OCI-LY1 (cell line): ENCODE data around the gene DENND5B.
A peak's percentile ranks its signal among the peaks of the same experiment; 100 is the strongest.

Experiments
- H2AFZ ChIP-seq: fragments of 200-600 bp; sonication (generic), shearing (Covaris generic); 2 replicates; pipeline ENCODE4 v1.6.0; 2014; ENCODE audit warnings: antibody characterized with exemption, mild to moderate bottlenecking, low read length
- H3F3A ChIP-seq: fragments of 200-600 bp; sonication (generic), shearing (Covaris generic); 2 replicates; pipeline ENCODE4 v1.6.0; 2014; ENCODE audit warnings: mild to moderate bottlenecking, antibody characterized with exemption, low read length, moderate library complexity; ENCODE audit not compliant: insufficient read depth
- H3K27ac ChIP-seq: fragments of 200-600 bp; sonication (generic); 2 replicates; pipeline ENCODE4 v1.5.1; 2014; ENCODE audit warnings: low read length, mixed run types, mild to moderate bottlenecking, low read depth; ENCODE audit not compliant: poor library complexity, severe bottlenecking
- H3K27me3 ChIP-seq: fragments of 200-600 bp; sonication (generic); 2 replicates; pipeline ENCODE4 v1.6.0; 2014; ENCODE audit warnings: antibody characterized with exemption, mild to moderate bottlenecking, low read length, moderate library complexity; ENCODE audit not compliant: insufficient read depth
- H3K36me3 ChIP-seq: fragments of 200-600 bp; sonication (generic); 2 replicates; pipeline ENCODE4 v1.6.1; 2014; ENCODE audit warnings: mild to moderate bottlenecking, antibody characterized with exemption, low read length, moderate library complexity, mixed read lengths; ENCODE audit not compliant: insufficient read depth
- H3K4me1 ChIP-seq: fragments of 200-600 bp; sonication (generic); 2 replicates; pipeline ENCODE4 v1.5.1; 2014; ENCODE audit warnings: mild to moderate bottlenecking, low read length, moderate library complexity; ENCODE audit not compliant: insufficient read depth, severe bottlenecking
- H3K4me2 ChIP-seq: fragments of 200-600 bp; sonication (generic), shearing (Covaris generic); 2 replicates; pipeline ENCODE4 v1.6.1; 2014; ENCODE audit warnings: low read length
- H3K4me3 ChIP-seq: fragments of 200-600 bp; sonication (generic); 2 replicates; pipeline ENCODE4 v1.5.1; 2014; ENCODE audit warnings: low read length, low read depth, mild to moderate bottlenecking, mixed read lengths; ENCODE audit not compliant: poor library complexity, severe bottlenecking
- H3K79me2 ChIP-seq: fragments of 200-600 bp; shearing (Covaris generic); 2 replicates; pipeline ENCODE4 v1.6.1; 2016; ENCODE audit warnings: mixed run types, low read length, mixed read lengths; ENCODE audit not compliant: insufficient read depth
- H3K9ac ChIP-seq: fragments of 200-600 bp; sonication (generic), shearing (Covaris generic); 2 replicates; pipeline ENCODE4 v1.6.1; 2014; ENCODE audit warnings: mild to moderate bottlenecking, low read length, mixed read lengths
- H3K9me2 ChIP-seq: fragments of 200-600 bp; sonication (generic), shearing (Covaris generic); 2 replicates; pipeline ENCODE4 v1.6.1; 2014; ENCODE audit warnings: low read depth, mild to moderate bottlenecking, low read length, mixed read lengths
- H3K9me3 ChIP-seq: fragments of 200-600 bp; shearing (Covaris generic); 2 replicates; pipeline ENCODE4 v1.6.1; 2014; ENCODE audit warnings: low read length, mixed read lengths
- H4K20me1 ChIP-seq: fragments of 200-600 bp; sonication (generic), shearing (Covaris generic); 2 replicates; pipeline ENCODE4 v1.6.0; 2016; ENCODE audit warnings: mild to moderate bottlenecking, low read length; ENCODE audit not compliant: insufficient read depth
- CTCF ChIP-seq: fragments of 200-600 bp; sonication (generic), shearing (Covaris generic); IDR thresholded peaks from 2 replicates; pipeline ENCODE4 v1.5.1; 2017; ENCODE audit warnings: mild to moderate bottlenecking, antibody characterized with exemption, low read length, moderate library complexity, mixed read lengths
- EZH2 ChIP-seq: fragments of 200-600 bp; sonication (generic), shearing (Covaris generic); IDR thresholded peaks from 2 replicates; pipeline ENCODE4 v1.8.0; 2017; ENCODE audit warnings: borderline replicate concordance, mixed run types, mild to moderate bottlenecking, antibody characterized with exemption, low read length, moderate library complexity, mixed read lengths

DENND5B gene

GRCh38 chr12:31514912-31515311 lies 76.0 kb downstream of the DENND5B start:
- no peaks in the 10 kb centered on the region for H3K9me3 ChIP-seq

GRCh38 chr12:31510034-31510433 lies 80.9 kb downstream of the DENND5B start:
- H3K9ac ChIP-seq: no peak overlapping the region
- peaks cover 16% of the 10 kb centered on the region; the same call in 1 of the 2 replicates for H3K79me2 ChIP-seq
- no peaks in the 10 kb centered on the region for H3K9me2 ChIP-seq
- TF ChIP-seq CTCF (no peak), EZH2 (no peak)
- peaks cover under 1% of the 10 kb centered on the region; the same call in 1 of the 2 replicates for H3K9me3 ChIP-seq
- H3K4me1 ChIP-seq: peaks cover 19% of the 10 kb centered on the region
- H3K4me2 ChIP-seq: no peak overlapping the region
- H2AFZ ChIP-seq: no peak overlapping the region
- no peaks in the 10 kb centered on the region for H3K36me3 ChIP-seq
- no peaks in the 10 kb centered on the region for H3F3A ChIP-seq
- no peak overlapping the region for H3K27ac ChIP-seq
- H3K27me3 ChIP-seq: no peaks in the 10 kb centered on the region
- no peak overlapping the region for H3K4me3 ChIP-seq
- no peaks in the 10 kb centered on the region for H4K20me1 ChIP-seq

More at GRCh38 chr12:31514912-31515311, 76.0 kb downstream of the DENND5B start:
- Histone ChIP-seq H3K36me3 (no peaks in the 10 kb centered on the region), H3K27ac (no peak overlapping the region), H3F3A (no peaks in the 10 kb centered on the region), H3K27me3 (no peaks in the 10 kb centered on the region), H3K4me2 (no peak overlapping the region), H3K79me2 (peaks cover 22% of the 10 kb centered on the region; the same call in 1 of the 2 replicates), H2AFZ (no peak overlapping the region), H3K4me1 (peaks cover 36% of the 10 kb centered on the region), H3K9me2 (no peaks in the 10 kb centered on the region), H4K20me1 (no peaks in the 10 kb centered on the region), H3K4me3 (no peak overlapping the region), H3K9ac (no peak overlapping the region)
- TF ChIP-seq EZH2 (no peak), CTCF (no peak)

- Histone ChIP-seq H3K4me1 (peaks cover 16% of the 10 kb centered on the region), H3K36me3 (no peaks in the 10 kb centered on the region), H3K4me2 (0 out of 2 replicates have a peak overlapping the region, but pooled peaks have one; percentile 0), H2AFZ (no peak overlapping the region), H4K20me1 (no peaks in the 10 kb centered on the region), H3K27me3 (no peaks in the 10 kb centered on the region), H3K9me3 (peaks cover 6% of the 10 kb centered on the region), H3K9me2 (no peaks in the 10 kb centered on the region), H3K79me2 (peaks cover 22% of the 10 kb centered on the region; the same call in 1 of the 2 replicates), H3K9ac (no peak overlapping the region), H3F3A (no peaks in the 10 kb centered on the region), H3K27ac (peak overlapping the region; percentile 2), H3K4me3 (no peak overlapping the region)
- no peak for TF ChIP-seq EZH2
- no peak for TF ChIP-seq CTCF
Measured at GRCh38 chr12:31508436-31509150, 82.3 kb downstream of the DENND5B start.
